Astrocyte (in vitro differentiated cells and primary cell): ENCODE measurements around the gene RNF175. TPM values are rescaled to one million over a fixed set of nuclear protein-coding genes. Genes with fewer than 3 reads are reported as not detected.

ENCODE experiments used
- DNase-seq: peaks from one replicate; pipeline ENCODE4 v3.0.0-alpha.2; 2010; ENCODE audit warnings: low read depth
- FAIRE-seq: peaks from 2 replicates; lab custom pipeline; 2011; peaks lifted over from hg19 to GRCh38; lab: Jason Lieb, UNC
- H2AFZ ChIP-seq: 2 replicates; pipeline ENCODE4 v1.6.0; 2012; ENCODE audit warnings: low read depth, low read length, inconsistent platforms
- H3K27ac ChIP-seq: 2 replicates; pipeline ENCODE4 v1.5.1; 2011; ENCODE audit warnings: low read depth, low read length, inconsistent platforms
- H3K27me3 ChIP-seq: 2 replicates; pipeline ENCODE4 v1.6.0; 2011; ENCODE audit warnings: low read length, inconsistent platforms; ENCODE audit not compliant: insufficient read depth
- H3K36me3 ChIP-seq: 2 replicates; pipeline ENCODE4 v1.5.1; 2011; ENCODE audit warnings: low read length, inconsistent platforms; ENCODE audit not compliant: insufficient read depth
- H3K4me1 ChIP-seq: 2 replicates; pipeline ENCODE4 v1.5.1; 2011; ENCODE audit warnings: low read length, inconsistent platforms; ENCODE audit not compliant: insufficient read depth
- H3K4me2 ChIP-seq: 2 replicates; pipeline ENCODE4 v1.6.0; 2012; ENCODE audit warnings: low read length, inconsistent platforms
- H3K4me3 ChIP-seq: 2 replicates; pipeline ENCODE4 v1.5.1; 2011; ENCODE audit warnings: low read depth, mild to moderate bottlenecking, low read length, inconsistent platforms; ENCODE audit not compliant: insufficient read depth
- H3K79me2 ChIP-seq: 2 replicates; pipeline ENCODE4 v1.6.0; 2012; ENCODE audit warnings: mild to moderate bottlenecking, low read length, inconsistent platforms; ENCODE audit not compliant: insufficient read depth
- H3K9ac ChIP-seq: 2 replicates; pipeline ENCODE4 v1.6.0; 2012; ENCODE audit warnings: mild to moderate bottlenecking, low read length, inconsistent platforms
- H3K9me3 ChIP-seq: 2 replicates; pipeline ENCODE4 v1.5.1; 2012; ENCODE audit warnings: low read depth, mild to moderate bottlenecking, low read length, inconsistent platforms; ENCODE audit not compliant: insufficient read depth
- H4K20me1 ChIP-seq: 2 replicates; pipeline ENCODE4 v1.6.0; 2012; ENCODE audit warnings: low read length, inconsistent platforms; ENCODE audit not compliant: insufficient read depth
- H3K27ac Mint-ChIP-seq: one replicate; pipeline ENCODE4 v1.8.0; 2021; ENCODE audit warnings: mild to moderate bottlenecking, mixed read lengths; ENCODE audit not compliant: unreplicated experiment
- H3K27me3 Mint-ChIP-seq: one replicate; pipeline ENCODE4 v1.8.0; 2021; ENCODE audit warnings: low read depth, mixed read lengths; ENCODE audit not compliant: unreplicated experiment
- H3K36me3 Mint-ChIP-seq: one replicate; pipeline ENCODE4 v1.8.0; 2021; ENCODE audit warnings: low read depth, mixed read lengths; ENCODE audit not compliant: unreplicated experiment
- H3K4me1 Mint-ChIP-seq: one replicate; pipeline ENCODE4 v1.8.0; 2021; ENCODE audit warnings: low read depth, mixed read lengths; ENCODE audit not compliant: unreplicated experiment
- H3K4me3 Mint-ChIP-seq: one replicate; pipeline ENCODE4 v1.8.0; 2021; ENCODE audit warnings: mild to moderate bottlenecking, moderate library complexity, mixed read lengths; ENCODE audit not compliant: unreplicated experiment
- H3K9me3 Mint-ChIP-seq: one replicate; pipeline ENCODE4 v1.8.0; 2021; ENCODE audit warnings: mild to moderate bottlenecking, mixed read lengths; ENCODE audit not compliant: unreplicated experiment
- CTCF ChIP-seq: IDR thresholded peaks from 2 replicates; pipeline ENCODE4 v1.5.1; 2011; ENCODE audit warnings: low read depth, mild to moderate bottlenecking, inconsistent platforms, low read length, moderate library complexity; ENCODE audit not compliant: insufficient read depth
- EZH2 ChIP-seq: IDR thresholded peaks from 2 replicates; pipeline ENCODE4 v1.6.1; 2012; ENCODE audit warnings: mild to moderate bottlenecking, low read length, inconsistent platforms; ENCODE audit not compliant: insufficient read depth
- total RNA-seq: library from RNA; stranded (reverse); gene quantifications from 2 replicates; pipeline ENCODE4 v1.2.1, GENCODE V29; 2021

Gene RNF175
- total RNA-seq, 1 donor from 2014 or later = 1.0 TPM

- no peak for FAIRE-seq
- Histone ChIP-seq H3K4me2 (no peak overlapping the region), H3K4me3 (no peak overlapping the region), H4K20me1 (no peaks in the 10 kb centered on the region), H3K9me3 (no peaks in the 10 kb centered on the region), H3K27me3 (no peaks in the 10 kb centered on the region), H3K79me2 (no peaks in the 10 kb centered on the region), H3K27ac (no peak overlapping the region), H3K36me3 (no peaks in the 10 kb centered on the region), H3K9ac (no peak overlapping the region), H2AFZ (no peak overlapping the region), H3K4me1 (no peaks in the 10 kb centered on the region)
- H3K4me1 Mint-ChIP-seq = no peaks in the 10 kb centered on the region
- peaks cover 8% of the 10 kb centered on the region for H3K27me3 Mint-ChIP-seq
- H3K27ac Mint-ChIP-seq = no peak overlapping the region
- no peaks in the 10 kb centered on the region for H3K36me3 Mint-ChIP-seq
- H3K4me3 Mint-ChIP-seq = no peak overlapping the region
- TF ChIP-seq EZH2 (no peak), CTCF (no peak)
- no peak for DNase-seq
- peaks cover 4% of the 10 kb centered on the region for H3K9me3 Mint-ChIP-seq
Observed at GRCh38 chr4:153663667-153664066, 96.2 kb downstream of the RNF175 start.

GRCh38 chr4:153661908-153662307 is 97.9 kb downstream of the RNF175 start:
- H4K20me1 ChIP-seq = no peaks in the 10 kb centered on the region
- no peak overlapping the region for H3K4me2 ChIP-seq
- no peaks in the 10 kb centered on the region for H3K4me1 Mint-ChIP-seq
- no peaks in the 10 kb centered on the region for H3K27me3 ChIP-seq
- H3K4me3 Mint-ChIP-seq = no peak overlapping the region
- no peak for DNase-seq
- no peak overlapping the region for H3K27ac ChIP-seq
- no peaks in the 10 kb centered on the region for H3K9me3 ChIP-seq
- H3K36me3 Mint-ChIP-seq = no peaks in the 10 kb centered on the region
- no peak overlapping the region for H3K4me3 ChIP-seq
- TF ChIP-seq CTCF (no peak), EZH2 (no peak)
- H3K4me1 ChIP-seq = no peaks in the 10 kb centered on the region
- H3K9ac ChIP-seq = no peak overlapping the region
- H3K27ac Mint-ChIP-seq = no peak overlapping the region
- no peak overlapping the region for H2AFZ ChIP-seq
- no peak for FAIRE-seq
- peaks cover 4% of the 10 kb centered on the region for H3K27me3 Mint-ChIP-seq
- H3K9me3 Mint-ChIP-seq = peaks cover 1% of the 10 kb centered on the region
- H3K79me2 ChIP-seq = no peaks in the 10 kb centered on the region
- H3K36me3 ChIP-seq = no peaks in the 10 kb centered on the region

- Mint-ChIP-seq H3K27ac (no peak overlapping the region), H3K36me3 (no peaks in the 10 kb centered on the region), H3K27me3 (peaks cover 4% of the 10 kb centered on the region), H3K9me3 (peaks cover 1% of the 10 kb centered on the region), H3K4me1 (no peaks in the 10 kb centered on the region), H3K4me3 (no peak overlapping the region)
- no peak overlapping the region for H3K9ac ChIP-seq
- H3K36me3 ChIP-seq = no peaks in the 10 kb centered on the region
- H3K4me3 ChIP-seq = no peak overlapping the region
- no peaks in the 10 kb centered on the region for H3K27me3 ChIP-seq
- DNase-seq = no peak
- H4K20me1 ChIP-seq = no peaks in the 10 kb centered on the region
- H3K4me1 ChIP-seq = no peaks in the 10 kb centered on the region
- no peaks in the 10 kb centered on the region for H3K9me3 ChIP-seq
- no peak overlapping the region for H3K27ac ChIP-seq
- H2AFZ ChIP-seq = no peak overlapping the region
- H3K79me2 ChIP-seq = no peaks in the 10 kb centered on the region
- H3K4me2 ChIP-seq = no peak overlapping the region
- TF ChIP-seq EZH2 (no peak), CTCF (no peak)
- FAIRE-seq = no peak
Observed at GRCh38 chr4:153661215-153661822, 98.5 kb downstream of the RNF175 start.
